ENCODE results near the gene ADCY2. TPM values are rescaled to one million over a fixed set of nuclear protein-coding genes. Genes with fewer than 3 reads are reported as not detected.

The ADCY2 gene
- total and polyA plus RNA-seq, 4 experiments from 2014 or later, result not detected

DNA sequence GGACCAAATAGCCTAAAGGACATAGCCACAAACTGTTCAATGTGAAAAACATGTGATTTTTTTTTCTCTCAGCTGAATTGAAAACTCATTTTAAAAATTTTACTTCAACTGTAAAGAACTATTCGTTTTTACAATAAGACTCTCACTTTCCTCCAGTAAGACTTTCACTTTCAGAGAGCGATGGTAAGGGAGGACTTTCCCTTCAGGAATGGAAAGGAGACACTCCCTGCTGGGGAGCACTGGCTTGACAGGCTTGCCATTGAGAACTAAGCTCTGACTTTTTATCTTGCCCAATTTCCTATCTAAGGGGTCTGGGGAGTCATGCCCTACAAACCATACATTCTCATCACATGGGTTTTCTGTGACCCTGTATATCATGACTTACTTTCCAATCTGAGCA is 268.3 kb downstream of the ADCY2 start:
- H3K27ac Mint-ChIP-seq, result no peak overlapping the region
- peaks cover 0 to 6% (median 0%) of the 10 kb centered on the region in 8 donors for H3K9me3 Mint-ChIP-seq
- Histone ChIP-seq H3K27ac (ENCODE audit: low read depth, low read length) (no peak overlapping the region), H3K36me3 (ENCODE audit: insufficient read depth, low read length) (no peaks in the 10 kb centered on the region), H3K4me3 (ENCODE audit: low read length in 2 of 2) (no peak overlapping the region), H3K27me3 (ENCODE audit: insufficient read depth, low read length) (no peaks in the 10 kb centered on the region), H3K4me1 (ENCODE audit: insufficient read depth, low read length) (no peaks in the 10 kb centered on the region), H3K9me3 (ENCODE audit: control insufficient read depth in 1 of 2, low read length in 2 of 2) (no peaks in the 10 kb centered on the region)
- no peaks in the 10 kb centered on the region for H3K27me3 Mint-ChIP-seq
- H3K4me1 Mint-ChIP-seq, result peaks cover 0 to 2% (median 0%) of the 10 kb centered on the region in 4 donors
- POLR2A ChIA-PET (ENCODE audit: partially characterized antibody), result no interaction called here
- intact Hi-C loops (cut with micrococcal nuclease), result no loop called here
- no peak overlapping the region for H3K4me3 Mint-ChIP-seq
- no peaks in the 10 kb centered on the region for H3K36me3 Mint-ChIP-seq
- CTCF ChIA-PET (ENCODE audit: partially characterized antibody), result no interaction called here
- no peak for DNase-seq

GRCh38 chr5:7667216-7667767 is 271.4 kb downstream of the ADCY2 start:
- Mint-ChIP-seq H3K27ac (no peak overlapping the region), H3K36me3 (no peaks in the 10 kb centered on the region), H3K4me3 (no peak overlapping the region), H3K27me3 (no peaks in the 10 kb centered on the region), H3K9me3 (peaks cover 0 to 6% (median under 1%) of the 10 kb centered on the region in 8 donors), H3K4me1 (peaks cover 0 to 2% (median 0%) of the 10 kb centered on the region in 4 donors)
- POLR2A ChIA-PET (ENCODE audit: partially characterized antibody), result no interaction called here
- DNase-seq, result no peak
- Histone ChIP-seq H3K27ac (ENCODE audit: low read depth, low read length) (no peak overlapping the region), H3K27me3 (ENCODE audit: insufficient read depth, low read length) (no peaks in the 10 kb centered on the region), H3K9me3 (ENCODE audit: control insufficient read depth in 1 of 2, low read length in 2 of 2) (no peaks in the 10 kb centered on the region), H3K4me1 (ENCODE audit: insufficient read depth, low read length) (no peaks in the 10 kb centered on the region), H3K4me3 (ENCODE audit: low read length in 2 of 2) (no peak overlapping the region), H3K36me3 (ENCODE audit: insufficient read depth, low read length) (no peaks in the 10 kb centered on the region)
- CTCF ChIA-PET (ENCODE audit: partially characterized antibody), result no interaction called here
- intact Hi-C loops (cut with micrococcal nuclease), result no loop called here

GRCh38 chr5:7668161-7668560 is 272.2 kb downstream of the ADCY2 start:
- ChIA-PET CTCF (ENCODE audit: partially characterized antibody) (no interaction called here), POLR2A (ENCODE audit: partially characterized antibody) (no interaction called here)
- H3K4me3 ChIP-seq (ENCODE audit: low read length in 2 of 2), result no peak overlapping the region
- H3K9me3 ChIP-seq (ENCODE audit: control insufficient read depth in 1 of 2, low read length in 2 of 2), result no peaks in the 10 kb centered on the region
- H3K9me3 Mint-ChIP-seq, result peaks cover 0 to 6% (median under 1%) of the 10 kb centered on the region in 8 donors
- intact Hi-C loops (cut with micrococcal nuclease), result no loop called here
- peaks cover 0 to 2% (median 0%) of the 10 kb centered on the region in 4 donors for H3K4me1 Mint-ChIP-seq
- no peaks in the 10 kb centered on the region for H3K27me3 ChIP-seq (ENCODE audit: insufficient read depth, low read length)
- no peak for DNase-seq
- no peak overlapping the region for H3K27ac ChIP-seq (ENCODE audit: low read depth, low read length)
- H3K27ac Mint-ChIP-seq, result no peak overlapping the region
- H3K4me3 Mint-ChIP-seq, result no peak overlapping the region
- H3K36me3 Mint-ChIP-seq, result no peaks in the 10 kb centered on the region
- no peaks in the 10 kb centered on the region for H3K36me3 ChIP-seq (ENCODE audit: insufficient read depth, low read length)
- H3K4me1 ChIP-seq (ENCODE audit: insufficient read depth, low read length), result no peaks in the 10 kb centered on the region
- H3K27me3 Mint-ChIP-seq, result no peaks in the 10 kb centered on the region

- no peak overlapping the region for H3K27ac Mint-ChIP-seq
- H3K9me3 ChIP-seq (ENCODE audit: control insufficient read depth in 1 of 2, low read length in 2 of 2), result no peaks in the 10 kb centered on the region
- ChIA-PET POLR2A (ENCODE audit: partially characterized antibody) (no interaction called here), CTCF (ENCODE audit: partially characterized antibody) (no interaction called here)
- intact Hi-C loops (cut with micrococcal nuclease), result no loop called here
- peaks cover 0 to 2% (median 0%) of the 10 kb centered on the region in 4 donors for H3K4me1 Mint-ChIP-seq
- H3K36me3 ChIP-seq (ENCODE audit: insufficient read depth, low read length), result no peaks in the 10 kb centered on the region
- no peaks in the 10 kb centered on the region for H3K27me3 ChIP-seq (ENCODE audit: insufficient read depth, low read length)
- H3K4me3 ChIP-seq (ENCODE audit: low read length in 2 of 2), result no peak overlapping the region
- H3K4me3 Mint-ChIP-seq, result no peak overlapping the region
- no peak overlapping the region for H3K27ac ChIP-seq (ENCODE audit: low read depth, low read length)
- no peaks in the 10 kb centered on the region for H3K27me3 Mint-ChIP-seq
- DNase-seq, result no peak
- no peaks in the 10 kb centered on the region for H3K36me3 Mint-ChIP-seq
- H3K4me1 ChIP-seq (ENCODE audit: insufficient read depth, low read length), result no peaks in the 10 kb centered on the region
- peaks cover 0 to 6% (median under 1%) of the 10 kb centered on the region in 8 donors for H3K9me3 Mint-ChIP-seq
Measured at GRCh38 chr5:7668627-7669026, 272.7 kb downstream of the ADCY2 start.

DNA sequence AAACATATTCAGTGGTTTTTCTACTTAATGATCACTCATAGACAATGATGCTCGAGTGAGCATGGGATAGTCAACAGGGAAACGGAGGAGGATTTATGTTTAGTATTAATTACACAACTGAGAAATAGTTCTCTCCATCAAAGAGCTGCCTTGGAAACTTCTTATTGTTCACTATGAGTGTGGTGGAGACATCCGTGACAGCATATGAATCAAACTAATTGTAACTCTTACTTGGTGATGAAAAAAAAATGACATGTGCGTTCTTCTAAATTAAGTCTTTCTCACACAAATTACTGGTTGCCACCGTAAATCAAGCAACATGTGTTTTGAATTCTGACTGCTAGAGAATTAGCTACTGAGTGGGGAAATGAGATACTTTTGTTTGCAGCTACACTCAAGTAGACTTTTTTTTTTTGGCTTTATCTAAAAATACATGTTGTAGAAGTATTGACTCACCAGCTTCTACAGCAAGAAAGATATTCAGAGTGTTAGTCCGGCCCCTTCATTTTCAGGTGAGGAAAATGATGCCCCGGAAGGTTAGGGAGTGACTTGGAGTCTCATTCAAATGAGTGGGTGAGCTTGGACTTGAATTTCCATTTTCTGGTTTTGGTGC is 275.5 kb downstream of the ADCY2 start:
- no peak overlapping the region for H3K4me3 ChIP-seq (ENCODE audit: low read length in 2 of 2)
- ChIA-PET CTCF (ENCODE audit: partially characterized antibody) (no interaction called here), POLR2A (ENCODE audit: partially characterized antibody) (no interaction called here)
- H3K4me3 Mint-ChIP-seq, result no peak overlapping the region
- peaks cover 0 to 6% (median 0%) of the 10 kb centered on the region in 8 donors for H3K9me3 Mint-ChIP-seq
- H3K27me3 Mint-ChIP-seq, result no peaks in the 10 kb centered on the region
- H3K27ac Mint-ChIP-seq, result no peak overlapping the region
- DNase-seq, result no peak
- no peaks in the 10 kb centered on the region for H3K9me3 ChIP-seq (ENCODE audit: control insufficient read depth in 1 of 2, low read length in 2 of 2)
- no peaks in the 10 kb centered on the region for H3K4me1 ChIP-seq (ENCODE audit: insufficient read depth, low read length)
- intact Hi-C loops (cut with micrococcal nuclease), result no loop called here
- H3K27me3 ChIP-seq (ENCODE audit: insufficient read depth, low read length), result no peaks in the 10 kb centered on the region
- peaks cover 0 to 2% (median 0%) of the 10 kb centered on the region in 4 donors for H3K4me1 Mint-ChIP-seq
- H3K36me3 Mint-ChIP-seq, result no peaks in the 10 kb centered on the region
- no peak overlapping the region for H3K27ac ChIP-seq (ENCODE audit: low read depth, low read length)
- H3K36me3 ChIP-seq (ENCODE audit: insufficient read depth, low read length), result no peaks in the 10 kb centered on the region

DNA sequence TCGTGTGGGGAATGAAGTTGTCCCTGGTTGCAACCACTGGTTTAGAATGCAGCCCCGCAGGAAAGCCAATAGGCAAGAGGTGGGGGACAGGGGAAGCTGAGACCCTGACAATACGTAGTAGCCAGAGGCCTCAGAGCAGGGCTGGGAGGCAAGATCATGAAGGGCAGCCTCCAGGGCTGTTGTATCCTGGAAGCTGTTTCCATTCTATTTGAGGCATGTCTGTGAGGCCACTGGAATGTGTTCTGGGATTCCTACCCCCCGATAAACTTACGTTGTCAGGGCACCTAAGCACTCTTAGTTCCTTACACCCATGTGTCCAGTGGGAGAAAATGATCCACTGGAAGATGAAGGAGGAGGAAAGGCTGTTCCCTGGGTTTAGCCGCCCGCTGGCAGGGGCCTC is 277.7 kb downstream of the ADCY2 start:
- no peak for DNase-seq

DNA sequence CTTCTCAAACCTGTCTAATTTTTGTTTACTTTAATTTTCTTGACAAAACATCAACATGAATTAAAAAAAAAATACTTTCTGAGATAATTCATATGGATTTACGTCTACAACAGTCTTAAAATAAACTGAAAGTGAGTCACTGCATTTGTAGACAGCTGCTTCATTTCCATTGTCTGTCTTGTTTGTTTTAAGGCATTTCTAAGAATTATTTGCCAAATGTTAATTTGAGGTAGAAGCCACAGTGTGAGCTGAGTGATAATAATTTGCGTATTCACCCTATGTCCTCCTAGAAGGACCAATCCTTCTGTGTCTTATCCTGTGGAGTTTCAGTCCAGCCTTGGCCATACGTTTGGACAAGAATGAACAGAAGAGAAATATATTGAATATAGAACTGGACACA is 280.5 kb downstream of the ADCY2 start:
- ChIA-PET POLR2A (ENCODE audit: partially characterized antibody) (no interaction called here), CTCF (ENCODE audit: partially characterized antibody) (no interaction called here)
- no peak overlapping the region for H3K4me3 Mint-ChIP-seq
- Histone ChIP-seq H3K27ac (ENCODE audit: low read depth, low read length) (no peak overlapping the region), H3K36me3 (ENCODE audit: insufficient read depth, low read length) (no peaks in the 10 kb centered on the region), H3K4me1 (ENCODE audit: insufficient read depth, low read length) (no peaks in the 10 kb centered on the region), H3K9me3 (ENCODE audit: control insufficient read depth in 1 of 2, low read length in 2 of 2) (no peaks in the 10 kb centered on the region), H3K4me3 (ENCODE audit: low read length in 2 of 2) (no peak overlapping the region), H3K27me3 (ENCODE audit: insufficient read depth, low read length) (no peaks in the 10 kb centered on the region)
- H3K36me3 Mint-ChIP-seq, result no peaks in the 10 kb centered on the region
- no peak overlapping the region for H3K27ac Mint-ChIP-seq
- no peaks in the 10 kb centered on the region for H3K4me1 Mint-ChIP-seq
- no peaks in the 10 kb centered on the region for H3K27me3 Mint-ChIP-seq
- no peak for DNase-seq
- intact Hi-C loops (cut with micrococcal nuclease), result no loop called here
- peaks cover 0 to 1% (median 0%) of the 10 kb centered on the region in 8 donors for H3K9me3 Mint-ChIP-seq

More for the DNA sequence above, 277.7 kb downstream of the ADCY2 start:
- H3K27me3 ChIP-seq (ENCODE audit: insufficient read depth, low read length), result no peaks in the 10 kb centered on the region
- ChIA-PET POLR2A (ENCODE audit: partially characterized antibody) (no interaction called here), CTCF (ENCODE audit: partially characterized antibody) (no interaction called here)
- intact Hi-C loops (cut with micrococcal nuclease), result no loop called here
- H3K4me1 Mint-ChIP-seq, result no peaks in the 10 kb centered on the region
- H3K4me1 ChIP-seq (ENCODE audit: insufficient read depth, low read length), result no peaks in the 10 kb centered on the region
- no peaks in the 10 kb centered on the region for H3K36me3 ChIP-seq (ENCODE audit: insufficient read depth, low read length)
- H3K36me3 Mint-ChIP-seq, result no peaks in the 10 kb centered on the region
- H3K27me3 Mint-ChIP-seq, result no peaks in the 10 kb centered on the region
- H3K27ac ChIP-seq (ENCODE audit: low read depth, low read length), result no peak overlapping the region
- H3K27ac Mint-ChIP-seq, result no peak overlapping the region
- H3K9me3 Mint-ChIP-seq, result peaks cover 0 to 1% (median 0%) of the 10 kb centered on the region in 8 donors
- H3K9me3 ChIP-seq (ENCODE audit: control insufficient read depth in 1 of 2, low read length in 2 of 2), result no peaks in the 10 kb centered on the region
- no peak overlapping the region for H3K4me3 ChIP-seq (ENCODE audit: low read length in 2 of 2)
- H3K4me3 Mint-ChIP-seq, result no peak overlapping the region

All from CD4-positive, alpha-beta memory T cell (primary cell).